Measurements from ENCODE around the gene PGM5.

- no peak for TF ChIP-seq POLR2AphosphoS5 (IDR thresholded peaks at IDR 0.05; ENCODE audit: low read depth, low read length)
- no peak for TF ChIP-seq SIN3A (IDR thresholded peaks at IDR 0.05; ENCODE audit: borderline replicate concordance, insufficient read depth, low read length)
- TF ChIP-seq FOXP2 (optimal IDR thresholded peaks at IDR 0.05; ENCODE audit: borderline replicate concordance, extremely low read depth, extremely low read length, insufficient read depth): no peak
- TF ChIP-seq TAF1 (IDR thresholded peaks at IDR 0.05; ENCODE audit: borderline replicate concordance, insufficient read depth, low read length): no peak
These were observed 219.4 kb downstream of the PGM5 start for GRCh38 chr9:68575817-68576216.

All from PFSK-1 (cell line).